B cell (primary cell): ENCODE data around the gene RANBP9. TPM values are rescaled to one million over a fixed set of nuclear protein-coding genes. Genes with fewer than 3 reads are reported as not detected.

Experiments used
- ATAC-seq: fragments of 200-7000 bp; cut with Tn5 transposase; one replicate; pipeline ENCODE4 v1.10.0; 2021; ENCODE audit warnings: low read depth, mild to moderate bottlenecking, moderate number of reproducible peaks, moderate library complexity
- CTCF ChIA-PET: fragments of 350-600 bp; sonication (Branson Sonifier 250); formaldehyde crosslinking; loops from one replicate; lab custom pipeline; 2021; ENCODE audit warnings: antibody characterized with exemption, inconsistent platforms; lab: Charles Lee
- POLR2A ChIA-PET: fragments of 350-600 bp; sonication (Branson Sonifier 250); formaldehyde crosslinking; loops from one replicate; lab custom pipeline; 2021; ENCODE audit warnings: antibody characterized with exemption; lab: Charles Lee
- DNase-seq: peaks from one replicate; pipeline ENCODE4 v3.0.0; 2013
- H2AFZ ChIP-seq: 2 replicates; pipeline ENCODE4 v1.6.1; 2012; ENCODE audit warnings: mild to moderate bottlenecking, low read depth, low read length; ENCODE audit not compliant: insufficient read depth, poor library complexity, severe bottlenecking
- H3K27ac ChIP-seq, 2 donors: 1 replicate in 1 of 2; 2 replicates in 1 of 2; pipeline ENCODE4 v1.5.1; 2012 to 2013; ENCODE audit warnings: low read length in 2 of 2, mild to moderate bottlenecking in 2 of 2, moderate library complexity in 1 of 2
- H3K27me3 ChIP-seq, 4 experiments: fragments of 200-600 bp in 1 of 4; sonication (generic) in 1 of 4; replicated peaks in 1 of 4; 1 replicate in 2 of 4; 2 replicates in 2 of 4; pipeline versions ENCODE4 v1.6.1 to v1.7.0; 2013 to 2016; ENCODE audit warnings: low read length in 3 of 4, mild to moderate bottlenecking in 2 of 4, mixed read lengths in 1 of 4, moderate library complexity in 1 of 4; ENCODE audit not compliant: insufficient read depth in 4 of 4, control insufficient read depth in 3 of 4; ENCODE audit errors: control extremely low read depth in 1 of 4
- H3K36me3 ChIP-seq, 2 experiments: replicated peaks in 1 of 2; 1 replicate in 1 of 2; 2 replicates in 1 of 2; pipeline versions ENCODE4 v1.6.1 to v1.7.1; 2013; ENCODE audit warnings: low read length in 1 of 2; ENCODE audit not compliant: insufficient read depth in 2 of 2, control insufficient read depth in 1 of 2; ENCODE audit errors: control extremely low read depth in 1 of 2, extremely low read depth in 1 of 2
- H3K4me1 ChIP-seq, 2 donors: fragments of 200-600 bp in 1 of 2; sonication (generic) in 1 of 2; 1 replicate in 1 of 2; 2 replicates in 1 of 2; pipeline versions ENCODE4 v1.5.1 to v1.6.1; 2013 to 2017; ENCODE audit warnings: low read length in 2 of 2; ENCODE audit not compliant: control insufficient read depth in 2 of 2, insufficient read depth in 2 of 2
- H3K4me2 ChIP-seq: replicated peaks from 2 replicates; pipeline ENCODE3; 2012; ENCODE audit warnings: mild to moderate bottlenecking, low read depth, low read length; ENCODE audit not compliant: poor library complexity, severe bottlenecking
- H3K4me3 ChIP-seq, 5 experiments: fragments of 200-600 bp in 1 of 5; sonication (generic) in 1 of 5; 1 replicate in 3 of 5; 2 replicates in 2 of 5; pipeline versions ENCODE4 v1.5.1 to v1.7.0; 2011 to 2016; ENCODE audit warnings: low read length in 4 of 5, mild to moderate bottlenecking in 4 of 5, low read depth in 2 of 5, control low read depth in 1 of 5, moderate library complexity in 1 of 5; ENCODE audit not compliant: insufficient read depth in 1 of 5; ENCODE audit errors: control extremely low read depth in 1 of 5, extremely low read depth in 1 of 5
- H3K79me2 ChIP-seq: fragments of 200-600 bp; sonication (generic); one replicate; pipeline ENCODE4 v1.6.0; 2016; ENCODE audit warnings: low read length; ENCODE audit not compliant: control insufficient read depth, insufficient read depth
- H3K9ac ChIP-seq: fragments of 200-600 bp; sonication (generic); 2 replicates; pipeline ENCODE4 v1.6.1; 2017; ENCODE audit warnings: mild to moderate bottlenecking, low read length, moderate library complexity
- H3K9me3 ChIP-seq, 3 donors: one replicate each; pipeline versions ENCODE4 v1.6.1 to v1.7.1; 2013; ENCODE audit warnings: low read length in 2 of 3; ENCODE audit not compliant: control insufficient read depth in 2 of 3, insufficient read depth in 1 of 3; ENCODE audit errors: control extremely low read depth in 1 of 3
- H4K20me1 ChIP-seq: 2 replicates; pipeline ENCODE4 v1.6.0; 2012; ENCODE audit warnings: mild to moderate bottlenecking, low read length; ENCODE audit not compliant: insufficient read depth, control insufficient read depth, poor library complexity, severe bottlenecking
- H3K27ac Mint-ChIP-seq: one replicate; pipeline ENCODE4 v1.8.0; 2021; ENCODE audit warnings: mixed read lengths
- H3K27me3 Mint-ChIP-seq: one replicate; pipeline ENCODE4 v1.8.0; 2021; ENCODE audit warnings: mixed read lengths
- H3K4me1 Mint-ChIP-seq: one replicate; pipeline ENCODE4 v1.8.0; 2021; ENCODE audit warnings: mixed read lengths
- H3K4me3 Mint-ChIP-seq: one replicate; pipeline ENCODE4 v1.8.0; 2021; ENCODE audit warnings: mixed read lengths
- H3K9me3 Mint-ChIP-seq: one replicate; pipeline ENCODE4 v1.8.0; 2022; ENCODE audit warnings: mixed read lengths; ENCODE audit not compliant: insufficient read depth
- CTCF ChIP-seq: fragments of 200-600 bp; IDR thresholded peaks from one replicate; pipeline ENCODE4 v1.8.0; 2022; ENCODE audit warnings: antibody characterized with exemption, mild to moderate bottlenecking
- EZH2 ChIP-seq: IDR thresholded peaks from 2 replicates; pipeline ENCODE4 v1.6.1; 2012; ENCODE audit warnings: borderline replicate concordance, low read depth, mild to moderate bottlenecking, moderate library complexity, low read length; ENCODE audit not compliant: insufficient read depth, poor library complexity, severe bottlenecking
- WGBS: methylation state at CpG from one replicate; pipeline ENCODE4 v1.1.5; 2013; ENCODE audit warnings: missing lambda C conversion rate; ENCODE audit not compliant: insufficient coverage; 5-methylcytosine and 5-hydroxymethylcytosine counted together
- intact Hi-C: fragments of 100-400 bp; cut with micrococcal nuclease; formaldehyde crosslinking; loops from one replicate; pipeline ENCODE4 v1.10.0; 2022
- polyA plus RNA-seq: library from polyadenylated mRNA; depleted of rRNA; stranded (reverse); fragments of >200 nt; gene quantifications from 2 replicates; pipeline ENCODE4 v1.2.3, GENCODE V29; 2012
- total RNA-seq, 2 donors: library from RNA; stranded (reverse); fragments of 120-200 nt in 1 of 2; gene quantifications; 1 replicate in 1 of 2; 2 replicates in 1 of 2; pipeline versions ENCODE4 v1.2.3 to v1.2.4, GENCODE V29; 2013 to 2022

The RANBP9 gene
- total and polyA plus RNA-seq, 2 donors (not counting 1 experiment from before 2014, with no cell fraction given): 20.0 to 34.1 TPM

GRCh38 chr6:13698715-13699114 lies 12.9 kb downstream of the RANBP9 start:
- WGBS: 100% methylated on average over 2 of the region's 5 CpGs
- Histone ChIP-seq H3K9me3 (no peaks in the 10 kb centered on the region), H3K36me3 (peaks cover 0 to 3% of the 10 kb centered on the region in 2 experiments), H2AFZ (no peak overlapping the region), H3K27ac (no peak overlapping the region), H3K4me2 (no peak overlapping the region), H3K27me3 (no peaks in the 10 kb centered on the region), H3K9ac (no peak overlapping the region), H3K79me2 (peaks cover 98% of the 10 kb centered on the region), H3K4me1 (peaks cover 39 to 40% of the 10 kb centered on the region in 2 donors), H3K4me3 (no peak overlapping the region), H4K20me1 (peaks cover 37% of the 10 kb centered on the region)
- ATAC-seq (no peak), DNase-seq (no peak)
- Mint-ChIP-seq H3K9me3 (no peaks in the 10 kb centered on the region), H3K27ac (no peak overlapping the region), H3K4me3 (no peak overlapping the region), H3K4me1 (peaks cover 48% of the 10 kb centered on the region), H3K27me3 (no peaks in the 10 kb centered on the region)
- intact Hi-C loops: no loop called here
- ChIA-PET POLR2A (no interaction called here), CTCF (no interaction called here)
- TF ChIP-seq CTCF: no peak
- no peak for TF ChIP-seq EZH2

- Mint-ChIP-seq H3K4me1 (peaks cover 53% of the 10 kb centered on the region), H3K4me3 (no peak overlapping the region), H3K27ac (no peak overlapping the region), H3K27me3 (no peaks in the 10 kb centered on the region), H3K9me3 (no peaks in the 10 kb centered on the region)
- no peak overlapping the region for H3K4me2 ChIP-seq
- no peaks in the 10 kb centered on the region for H3K27me3 ChIP-seq
- intact Hi-C loops: no loop called here
- H2AFZ ChIP-seq: no peak overlapping the region
- TF ChIP-seq CTCF: no peak
- TF ChIP-seq EZH2: no peak
- peaks cover 31 to 34% of the 10 kb centered on the region in 2 donors for H3K4me1 ChIP-seq
- H4K20me1 ChIP-seq: peaks cover 36% of the 10 kb centered on the region
- peaks cover 98% of the 10 kb centered on the region for H3K79me2 ChIP-seq
- WGBS: no CpG with 5 or more reads among the region's 2 CpGs
- H3K9ac ChIP-seq: no peak overlapping the region
- no peak overlapping the region for H3K4me3 ChIP-seq
- H3K27ac ChIP-seq: no peak overlapping the region
- ChIA-PET CTCF (no interaction called here), POLR2A (no interaction called here)
- ATAC-seq (no peak), DNase-seq (no peak)
- H3K9me3 ChIP-seq: no peaks in the 10 kb centered on the region
- peaks cover 0 to 3% of the 10 kb centered on the region in 2 experiments for H3K36me3 ChIP-seq
These were observed 13.8 kb downstream of the RANBP9 start for GRCh38 chr6:13697857-13698256.
